ENCODE measurements around the gene CST4. TPM values are rescaled to one million over a fixed set of nuclear protein-coding genes. Genes with fewer than 3 reads are reported as not detected.
"Not testable (repeated sequence)": the region's sequence is repeated elsewhere in the genome, so short reads cannot be mapped to it uniquely, and the experiment has no call there.

The CST4 gene
- total RNA-seq, 1 experiment from 2014 or later: not detected

- DNase-seq (ENCODE audit: low read depth in 1 of 2, low spot score in 2 of 2): no peak
- H3K4me1 ChIP-seq (replicated peaks): peaks cover 12% of the 10 kb centered on the region
- H3K9me3 ChIP-seq (replicated peaks): 0 out of 2 replicates have a peak, but pooled peaks cover 2% of the 10 kb centered on the region
- H3K4me3 ChIP-seq: no peak overlapping the region
- peaks cover 22% of the 10 kb centered on the region for H3K36me3 ChIP-seq
- no peaks in the 10 kb centered on the region for H3K27me3 ChIP-seq (replicated peaks)
- H3K27ac ChIP-seq: no peak overlapping the region
Observed at GRCh38 chr20:23639490-23639958, 49.3 kb downstream of the CST4 start.

DNA sequence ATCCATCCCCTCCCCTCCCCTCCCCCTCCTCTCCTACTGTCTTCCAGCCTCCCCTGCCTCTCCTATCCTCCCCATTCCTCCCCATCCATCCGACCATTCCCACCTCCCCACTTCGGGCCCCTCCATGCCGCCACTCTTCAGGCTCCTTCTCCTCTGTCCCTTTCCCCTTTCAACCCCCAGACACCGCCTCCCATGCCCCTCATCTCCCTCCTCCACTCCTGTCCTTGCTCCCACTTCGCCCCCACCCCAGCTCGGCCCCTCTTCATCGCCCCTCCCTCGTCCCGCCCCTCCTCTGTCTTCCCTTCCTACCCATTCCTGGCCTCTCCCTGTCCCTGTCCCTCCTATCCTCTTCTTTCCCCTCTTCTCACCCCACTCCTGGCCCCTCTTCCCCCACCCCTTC lies 50.5 kb downstream of the CST4 start:
- Histone ChIP-seq H3K4me3 (no peak overlapping the region), H3K36me3 (peaks cover 31% of the 10 kb centered on the region), H3K9me3 (replicated peaks) (0 out of 2 replicates have a peak, but pooled peaks cover 2% of the 10 kb centered on the region), H3K4me1 (replicated peaks) (peaks cover 12% of the 10 kb centered on the region), H3K27me3 (replicated peaks) (no peaks in the 10 kb centered on the region), H3K27ac (no peak overlapping the region)
- no peak for DNase-seq (ENCODE audit: low read depth in 1 of 2, low spot score in 2 of 2)

- Histone ChIP-seq H3K4me1 (replicated peaks) (peaks cover 12% of the 10 kb centered on the region), H3K9me3 (replicated peaks) (0 out of 2 replicates have a peak, but pooled peaks cover 2% of the 10 kb centered on the region), H3K4me3 (peak within 1 kb of the TSS; percentile 98), H3K27me3 (replicated peaks) (no peaks in the 10 kb centered on the region), H3K27ac (peak within 1 kb of the TSS; percentile 91), H3K36me3 (peaks cover 38% of the 10 kb centered on the region)
- DNase-seq (ENCODE audit: low read depth in 1 of 2, low spot score in 2 of 2): peak; percentile 81 to 95
Observed at GRCh38 chr20:23637282-23638221, 51.3 kb downstream of the CST4 start, which contains the start of gene CST3. TSS of gene CST3 (minus strand) at chr20:23637955. CDS start at chr20:23637862, 93 bp downstream.

DNA sequence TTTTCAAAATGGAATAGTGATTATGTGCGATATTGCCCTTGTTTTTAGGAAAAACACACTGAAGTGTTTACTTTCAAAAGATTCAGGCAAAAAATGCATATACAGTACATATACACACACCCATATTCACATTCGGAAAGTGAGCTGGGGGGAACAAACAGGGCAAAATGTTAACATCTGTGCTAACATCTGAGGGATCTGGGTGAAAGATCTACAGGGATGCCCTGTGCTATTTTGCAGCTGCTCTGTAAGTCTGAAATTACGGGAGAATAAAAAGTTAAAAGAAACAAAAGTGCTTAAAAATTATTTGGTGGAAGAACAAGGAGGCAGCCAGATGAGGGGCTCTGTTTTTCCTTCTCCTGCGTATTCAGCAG lies 51.9 kb downstream of the CST4 start:
- Histone ChIP-seq H3K4me3 (peak overlapping the region; percentile 98), H3K4me1 (replicated peaks) (peaks cover 12% of the 10 kb centered on the region), H3K27ac (peak overlapping the region; percentile 91; the same call in 1 of the 2 replicates), H3K36me3 (peaks cover 38% of the 10 kb centered on the region), H3K27me3 (replicated peaks) (no peaks in the 10 kb centered on the region), H3K9me3 (replicated peaks) (0 out of 2 replicates have a peak, but pooled peaks cover 2% of the 10 kb centered on the region)
- DNase-seq (ENCODE audit: low read depth in 1 of 2, low spot score in 2 of 2): no peak

DNA sequence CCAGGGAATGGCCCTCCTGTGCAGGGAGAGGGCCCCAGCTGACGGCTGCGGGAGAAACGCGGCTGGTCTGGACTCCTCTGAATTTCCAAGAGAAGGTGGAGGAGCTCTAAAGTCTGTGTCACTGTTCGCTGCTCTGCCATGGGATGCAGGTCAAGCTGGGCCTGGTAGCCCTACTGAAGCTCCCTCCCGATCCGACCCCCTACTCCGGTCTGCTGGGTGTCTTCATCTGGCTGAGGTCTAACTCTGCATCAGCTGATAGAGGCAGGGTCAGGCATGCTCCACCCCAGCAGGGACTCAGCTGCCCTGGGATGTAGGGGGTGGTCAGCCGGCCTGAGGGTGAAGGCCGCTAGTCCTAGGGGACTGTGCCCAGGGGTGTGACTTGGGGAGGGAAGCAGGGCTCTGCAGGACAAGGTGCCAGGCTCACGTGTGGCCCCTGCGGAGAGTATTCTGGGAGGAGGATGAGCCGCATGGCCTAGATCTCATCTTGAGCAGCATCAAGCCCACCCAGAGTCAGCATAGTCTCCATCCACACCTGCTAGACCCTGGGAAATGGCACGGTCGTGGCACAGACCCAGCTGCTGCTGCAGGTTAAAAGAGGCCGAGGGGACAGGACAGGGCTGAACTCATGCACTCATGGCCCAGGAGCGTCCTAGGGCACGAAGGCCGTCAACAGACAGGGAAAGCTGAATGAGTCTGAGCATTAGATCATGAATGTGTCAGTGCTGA lies 52.5 kb downstream of the CST4 start:
- Histone ChIP-seq H3K4me1 (replicated peaks) (peaks cover 12% of the 10 kb centered on the region), H3K36me3 (peaks cover 38% of the 10 kb centered on the region), H3K9me3 (replicated peaks) (0 out of 2 replicates have a peak, but pooled peaks cover 2% of the 10 kb centered on the region), H3K4me3 (peak overlapping the region; percentile 98), H3K27me3 (replicated peaks) (no peaks in the 10 kb centered on the region), H3K27ac (no peak overlapping the region)
- no peak for DNase-seq (ENCODE audit: low read depth in 1 of 2, low spot score in 2 of 2)

GRCh38 chr20:23635768-23636090 lies 53.1 kb downstream of the CST4 start:
- peaks cover 38% of the 10 kb centered on the region for H3K36me3 ChIP-seq
- H3K27me3 ChIP-seq (replicated peaks); H3K27ac ChIP-seq; H3K4me3 ChIP-seq; H3K9me3 ChIP-seq (replicated peaks); DNase-seq (ENCODE audit: low read depth in 1 of 2, low spot score in 2 of 2): not testable (repeated sequence)
- peaks cover 12% of the 10 kb centered on the region for H3K4me1 ChIP-seq (replicated peaks)

Other genes starting within 250 kb of the CST4 start
- gene CSTL1, start 249.4 kb downstream of the CST4 start, total RNA-seq (2014; rRNA removed; shearing (Covaris generic)): not detected in 2 replicates
- not detected in 2 replicates for gene CST11, start 236.2 kb downstream of the CST4 start, total RNA-seq (2014; rRNA removed; shearing (Covaris generic))
- gene CST8, start 197.9 kb downstream of the CST4 start, total RNA-seq (2014; rRNA removed; shearing (Covaris generic)): not detected in 2 replicates
- not detected in 2 replicates for gene CST9L, start 120.6 kb downstream of the CST4 start, total RNA-seq (2014; rRNA removed; shearing (Covaris generic))
- gene CST9, start 83.1 kb downstream of the CST4 start, total RNA-seq (2014; rRNA removed; shearing (Covaris generic)): not detected in 2 replicates
- 196 and 222 TPM in 2 replicates for gene CST3, start 51.1 kb downstream of the CST4 start, total RNA-seq (2014; rRNA removed; shearing (Covaris generic))
- not detected in 2 replicates for gene CST1, start 61.9 kb upstream of the CST4 start, total RNA-seq (2014; rRNA removed; shearing (Covaris generic))
- gene CST2, start 137.7 kb upstream of the CST4 start, total RNA-seq (2014; rRNA removed; shearing (Covaris generic)): not detected in 2 replicates
- not detected in 2 replicates for gene CST5, start 190.7 kb upstream of the CST4 start, total RNA-seq (2014; rRNA removed; shearing (Covaris generic))

All from SJSA1 (cell line).